SK-N-SH (cell line): ENCODE results near the gene CCL23.

Experiments used
- ELF1 ChIP-seq: IDR thresholded peaks from 2 replicates; pipeline ENCODE4 v1.4.0; 2012
- EP300 ChIP-seq, 2 experiments: IDR thresholded peaks; 2 replicates each; pipeline versions ENCODE4 v1.4.0 to v1.6.1; 2012; ENCODE audit warnings: borderline replicate concordance in 1 of 2, low read depth in 1 of 2, low read length in 1 of 2
- FOSL2 ChIP-seq: IDR thresholded peaks from 2 replicates; pipeline ENCODE4 v1.4.0; 2012; ENCODE audit warnings: low read depth, mild to moderate bottlenecking, moderate library complexity, borderline replicate concordance
- FOXM1 ChIP-seq: IDR thresholded peaks from 2 replicates; pipeline ENCODE4 v1.4.0; 2012; ENCODE audit warnings: low read depth, mild to moderate bottlenecking
- GABPA ChIP-seq: IDR thresholded peaks from 2 replicates; pipeline ENCODE4 v1.4.0; 2012; ENCODE audit warnings: low read depth, mild to moderate bottlenecking
- POLR2AphosphoS5 ChIP-seq: IDR thresholded peaks from 2 replicates; pipeline ENCODE4 v1.6.1; 2012; ENCODE audit warnings: low read depth, low read length
- TAF1 ChIP-seq: IDR thresholded peaks from 2 replicates; pipeline ENCODE4 v1.6.1; 2012; ENCODE audit warnings: low read depth, mild to moderate bottlenecking, low read length, moderate library complexity, borderline replicate concordance
- TEAD4 ChIP-seq: IDR thresholded peaks from 2 replicates; pipeline ENCODE4 v1.4.0; 2012; ENCODE audit warnings: mild to moderate bottlenecking, borderline replicate concordance; ENCODE audit not compliant: insufficient read depth
- TF ChIP-seq, protein P1 (sequence below): fragments of 200-600 bp; sonication (generic); IDR thresholded peaks from 2 replicates; pipeline ENCODE4 v1.6.1; 2017; ENCODE audit warnings: antibody characterized with exemption, mild to moderate bottlenecking, moderate library complexity
- TF ChIP-seq, protein P2 (sequence below): IDR thresholded peaks from 2 replicates; pipeline ENCODE4 v1.4.0; 2012; ENCODE audit warnings: low read depth, borderline replicate concordance
- TF ChIP-seq, protein P3 (sequence below): fragments of 150-350 bp; IDR thresholded peaks from 2 replicates; pipeline ENCODE4 v1.6.1; 2017; ENCODE audit warnings: antibody characterized with exemption, low read length, low read depth, borderline replicate concordance

DNA sequence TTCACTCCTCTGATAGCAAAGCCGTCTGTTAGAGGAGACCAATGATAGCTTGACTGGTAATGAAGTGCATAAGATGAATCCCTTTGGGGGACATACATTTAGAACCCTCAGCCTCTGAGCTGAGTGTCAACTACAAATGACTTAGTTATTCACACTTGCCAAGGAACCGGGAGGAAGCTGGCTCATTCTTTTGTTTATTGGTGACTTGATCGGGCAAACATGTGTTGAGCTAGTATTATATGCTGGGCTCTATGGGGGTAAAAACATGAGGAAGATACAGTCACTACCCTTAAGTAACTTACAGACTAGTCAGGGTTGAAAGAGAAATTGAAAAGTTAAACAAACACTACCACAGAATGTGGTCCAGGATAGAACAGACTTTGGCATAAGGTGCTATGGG lies 39.4 kb downstream of the CCL23 start:
- TF ChIP-seq, protein P1, sequence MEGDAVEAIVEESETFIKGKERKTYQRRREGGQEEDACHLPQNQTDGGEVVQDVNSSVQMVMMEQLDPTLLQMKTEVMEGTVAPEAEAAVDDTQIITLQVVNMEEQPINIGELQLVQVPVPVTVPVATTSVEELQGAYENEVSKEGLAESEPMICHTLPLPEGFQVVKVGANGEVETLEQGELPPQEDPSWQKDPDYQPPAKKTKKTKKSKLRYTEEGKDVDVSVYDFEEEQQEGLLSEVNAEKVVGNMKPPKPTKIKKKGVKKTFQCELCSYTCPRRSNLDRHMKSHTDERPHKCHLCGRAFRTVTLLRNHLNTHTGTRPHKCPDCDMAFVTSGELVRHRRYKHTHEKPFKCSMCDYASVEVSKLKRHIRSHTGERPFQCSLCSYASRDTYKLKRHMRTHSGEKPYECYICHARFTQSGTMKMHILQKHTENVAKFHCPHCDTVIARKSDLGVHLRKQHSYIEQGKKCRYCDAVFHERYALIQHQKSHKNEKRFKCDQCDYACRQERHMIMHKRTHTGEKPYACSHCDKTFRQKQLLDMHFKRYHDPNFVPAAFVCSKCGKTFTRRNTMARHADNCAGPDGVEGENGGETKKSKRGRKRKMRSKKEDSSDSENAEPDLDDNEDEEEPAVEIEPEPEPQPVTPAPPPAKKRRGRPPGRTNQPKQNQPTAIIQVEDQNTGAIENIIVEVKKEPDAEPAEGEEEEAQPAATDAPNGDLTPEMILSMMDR: no peak
- TF ChIP-seq TAF1 (no peak), FOSL2 (no peak), TEAD4 (no peak), GABPA (no peak), ELF1 (no peak), FOXM1 (no peak), POLR2AphosphoS5 (no peak), EP300 (IDR thresholded peaks at IDR 0.05; ENCODE audit: borderline replicate concordance in 1 of 2, low read depth in 1 of 2, low read length in 1 of 2) (no peak)
- TF ChIP-seq, protein P2, sequence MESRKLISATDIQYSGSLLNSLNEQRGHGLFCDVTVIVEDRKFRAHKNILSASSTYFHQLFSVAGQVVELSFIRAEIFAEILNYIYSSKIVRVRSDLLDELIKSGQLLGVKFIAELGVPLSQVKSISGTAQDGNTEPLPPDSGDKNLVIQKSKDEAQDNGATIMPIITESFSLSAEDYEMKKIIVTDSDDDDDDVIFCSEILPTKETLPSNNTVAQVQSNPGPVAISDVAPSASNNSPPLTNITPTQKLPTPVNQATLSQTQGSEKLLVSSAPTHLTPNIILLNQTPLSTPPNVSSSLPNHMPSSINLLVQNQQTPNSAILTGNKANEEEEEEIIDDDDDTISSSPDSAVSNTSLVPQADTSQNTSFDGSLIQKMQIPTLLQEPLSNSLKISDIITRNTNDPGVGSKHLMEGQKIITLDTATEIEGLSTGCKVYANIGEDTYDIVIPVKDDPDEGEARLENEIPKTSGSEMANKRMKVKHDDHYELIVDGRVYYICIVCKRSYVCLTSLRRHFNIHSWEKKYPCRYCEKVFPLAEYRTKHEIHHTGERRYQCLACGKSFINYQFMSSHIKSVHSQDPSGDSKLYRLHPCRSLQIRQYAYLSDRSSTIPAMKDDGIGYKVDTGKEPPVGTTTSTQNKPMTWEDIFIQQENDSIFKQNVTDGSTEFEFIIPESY: no peak
- TF ChIP-seq, protein P3, sequence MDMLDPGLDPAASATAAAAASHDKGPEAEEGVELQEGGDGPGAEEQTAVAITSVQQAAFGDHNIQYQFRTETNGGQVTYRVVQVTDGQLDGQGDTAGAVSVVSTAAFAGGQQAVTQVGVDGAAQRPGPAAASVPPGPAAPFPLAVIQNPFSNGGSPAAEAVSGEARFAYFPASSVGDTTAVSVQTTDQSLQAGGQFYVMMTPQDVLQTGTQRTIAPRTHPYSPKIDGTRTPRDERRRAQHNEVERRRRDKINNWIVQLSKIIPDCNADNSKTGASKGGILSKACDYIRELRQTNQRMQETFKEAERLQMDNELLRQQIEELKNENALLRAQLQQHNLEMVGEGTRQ: no peak
